ENCODE results near the gene RAB4A.

- TF ChIP-seq POLR2A (IDR thresholded peaks at IDR 0.05) (no peak), CTCF (IDR thresholded peaks at IDR 0.05) (no peak)
Observed at GRCh38 chr1:229325401-229325800, 54.5 kb downstream of the RAB4A start.

All from body of pancreas (tissue), 4 donors.